A549 (cell line): Measurements from ENCODE around the gene HOXB5. TPM values are rescaled to one million over a fixed set of nuclear protein-coding genes. Genes with fewer than 3 reads are reported as not detected.
A peak's percentile ranks its signal among the peaks of the same experiment; 100 is the strongest.

Experiments
- ATAC-seq, 2 experiments: fragments of 200-7000 bp in 1 of 2; fragments of >200 bp in 1 of 2; cut with Nextera tagmentation in 1 of 2; cut with Tn5 transposase in 1 of 2; 3 replicates each; pipeline versions ENCODE4 v1.8.0 to v1.9.1; 2018 to 2020; ENCODE audit warnings: mild to moderate bottlenecking in 1 of 2, moderate library complexity in 1 of 2
- CTCF ChIA-PET: fragments of 300-600 bp; sonication (Branson Sonifier 250); formaldehyde crosslinking; extraction: SDS; loops from one replicate; lab custom pipeline; 2021; ENCODE audit warnings: antibody characterized with exemption, inconsistent platforms; lab: Yijun Ruan, JAX
- POLR2A ChIA-PET: fragments of 350-600 bp; formaldehyde crosslinking; extraction: SDS; loops from one replicate; lab custom pipeline; 2021; ENCODE audit warnings: antibody characterized with exemption, inconsistent platforms; lab: Yijun Ruan, JAX
- DNase-seq, 2 experiments: peaks; one replicate each; pipeline versions ENCODE4 v3.0.0 to v3.0.0-alpha.2; 2011 to 2016; ENCODE audit warnings: low read depth in 1 of 2, low spot score in 1 of 2
- FAIRE-seq: peaks from 2 replicates; lab custom pipeline; 2011; peaks lifted over from hg19 to GRCh38; lab: Jason Lieb, UNC
- H3K27ac ChIP-seq, 2 experiments: fragments of >200 bp; sonication (Bioruptor Twin); formaldehyde crosslinking; 3 replicates each; pipeline ENCODE4 v1.5.1; 2016 to 2017
- H3K4me1 ChIP-seq: fragments of >200 bp; sonication (Bioruptor Twin); formaldehyde crosslinking; 3 replicates; pipeline ENCODE4 v1.6.1; 2016
- H3K4me2 ChIP-seq: fragments of >200 bp; sonication (Bioruptor Twin); formaldehyde crosslinking; 3 replicates; pipeline ENCODE4 v1.6.1; 2016
- H3K4me3 ChIP-seq: fragments of >200 bp; sonication (Bioruptor Twin); formaldehyde crosslinking; 3 replicates; pipeline ENCODE4 v1.5.1; 2016
- H3K9me3 ChIP-seq: fragments of >200 bp; sonication (Bioruptor Twin); formaldehyde crosslinking; 3 replicates; pipeline ENCODE4 v1.6.1; 2016
- EHF ChIP-seq: fragments of 250-450 bp; sonication (Bioruptor Pico); IDR thresholded peaks from 2 replicates; pipeline ENCODE4 v1.5.0; 2020; ENCODE audit warnings: mild to moderate bottlenecking
- ELK1 ChIP-seq: fragments of 150-350 bp; IDR thresholded peaks from 2 replicates; pipeline ENCODE4 v1.6.1; 2014; ENCODE audit warnings: low read depth, mild to moderate bottlenecking, low read length
- HES2 ChIP-seq: fragments of >200 bp; sonication (Bioruptor Twin); formaldehyde crosslinking; IDR thresholded peaks from 2 replicates; pipeline ENCODE4 v1.6.1; 2016
- HOXB13 ChIP-seq: fragments of 250-450 bp; sonication (Bioruptor Pico); IDR thresholded peaks from 2 replicates; pipeline ENCODE4 v1.5.0; 2020; ENCODE audit warnings: low read depth, mild to moderate bottlenecking, moderate library complexity
- KDM5A ChIP-seq: fragments of 200-600 bp; sonication (generic); IDR thresholded peaks from 2 replicates; pipeline ENCODE4 v1.6.1; 2016; ENCODE audit warnings: antibody characterized with exemption, mild to moderate bottlenecking
- MAFK ChIP-seq: fragments of 450-650 bp; IDR thresholded peaks from 2 replicates; pipeline ENCODE4 v1.6.1; 2014; ENCODE audit not compliant: partially characterized antibody
- MAZ ChIP-seq: fragments of 150-350 bp; IDR thresholded peaks from 2 replicates; pipeline ENCODE4 v1.6.1; 2014; ENCODE audit warnings: antibody characterized with exemption, low read depth, low read length, borderline replicate concordance
- MYC ChIP-seq: IDR thresholded peaks from 2 replicates; pipeline ENCODE4 v1.6.1; 2012; ENCODE audit warnings: mild to moderate bottlenecking, inconsistent platforms, low read length, improper control_type of control experiment, borderline replicate concordance
- NFE2L2 ChIP-seq: fragments of 150-350 bp; conservative IDR thresholded peaks from 2 replicates; pipeline ENCODE4 v1.6.1; 2014; ENCODE audit warnings: low read length
- NPAS2 ChIP-seq: fragments of 250-450 bp; sonication (Bioruptor Pico); IDR thresholded peaks from 2 replicates; pipeline ENCODE4 v1.8.0; 2022; ENCODE audit warnings: mild to moderate bottlenecking, moderate library complexity, borderline replicate concordance
- RCOR1 ChIP-seq: fragments of 150-350 bp; IDR thresholded peaks from 2 replicates; pipeline ENCODE4 v1.6.1; 2014; ENCODE audit warnings: antibody characterized with exemption, low read length, low read depth
- RNF2 ChIP-seq: fragments of 200-600 bp; sonication (generic); IDR thresholded peaks from 2 replicates; pipeline ENCODE4 v1.6.1; 2016; ENCODE audit warnings: low read depth, mild to moderate bottlenecking, antibody characterized with exemption, moderate library complexity, borderline replicate concordance
- SMC3 ChIP-seq: fragments of >200 bp; sonication (Bioruptor Twin); formaldehyde crosslinking; IDR thresholded peaks from 3 replicates; pipeline ENCODE4 v1.6.1; 2018; ENCODE audit warnings: inconsistent platforms
- SREBF2 ChIP-seq: fragments of 450-650 bp; IDR thresholded peaks from 2 replicates; pipeline ENCODE4 v1.6.1; 2014; ENCODE audit warnings: mild to moderate bottlenecking, moderate library complexity
- ZC3H11A ChIP-seq: fragments of 450-650 bp; IDR thresholded peaks from 2 replicates; pipeline ENCODE4 v1.6.1; 2014; ENCODE audit warnings: antibody characterized with exemption, mild to moderate bottlenecking
- WGBS: methylation state at CpG from one replicate; pipeline ENCODE4 v1.1.6; 2017; ENCODE audit errors: missing lambda C conversion rate; 5-methylcytosine and 5-hydroxymethylcytosine counted together
- polyA plus RNA-seq, 4 experiments: library from polyadenylated mRNA; depleted of rRNA in 3 of 4; stranded (reverse); fragments of >200 nt; fragmentation: RNase III in 1 of 4; extraction: RNeasy Plus Mini Kit Qiagen cat#74134 plus additional on column Dnase treatment in 1 of 4; gene quantifications; 2 replicates in 3 of 4; 3 replicates in 1 of 4; pipeline ENCODE4 v1.2.3, GENCODE V29; 2011 to 2017
- TF ChIP-seq, protein P1 (sequence below): fragments of 250-450 bp; sonication (Bioruptor Pico); IDR thresholded peaks from 2 replicates; pipeline ENCODE4 v1.5.0; 2021; ENCODE audit warnings: mild to moderate bottlenecking, moderate library complexity, borderline replicate concordance
- TF ChIP-seq, protein P2 (sequence below): fragments of >200 bp; sonication (Bioruptor Twin); formaldehyde crosslinking; IDR thresholded peaks from 3 replicates; pipeline ENCODE4 v1.6.1; 2016
- TF ChIP-seq, protein P3 (sequence below): fragments of 450-650 bp; IDR thresholded peaks from 2 replicates; pipeline ENCODE4 v1.6.1; 2014; ENCODE audit warnings: antibody characterized with exemption

HOXB5 gene
- polyA plus RNA-seq, 2 of the 4 experiments (the other 2 are of a cell fraction): 2.5 to 3.0 TPM

GRCh38 chr17:48577946-48578615 lies 15.5 kb downstream of the HOXB5 start, which contains the start of gene HOXB4:
HOXB4 (minus strand) TSS chr17:48578350; CDS start chr17:48578319, 31 bp downstream.
- peaks cover 16% of the 10 kb centered on the region for H3K4me1 ChIP-seq
- DNase-seq: no peak
- TF ChIP-seq ZC3H11A: no peak
- TF ChIP-seq, all 56 proteins: peak for 0
- H3K4me3 ChIP-seq: no peak within 1 kb of the TSS
- peak within 1 kb of the TSS in 1 of 2 experiments; percentile 31; a peak in 2 of 6 replicates for H3K27ac ChIP-seq
- FAIRE-seq: no peak
- peak within 1 kb of the TSS; percentile 36 for H3K4me2 ChIP-seq
- no peaks in the 10 kb centered on the region for H3K9me3 ChIP-seq
- ATAC-seq: no peak
- WGBS: 95% methylated on average over 43 of the region's 58 CpGs
- ChIA-PET CTCF (interaction anchor here (1.0 kb wide), 1 partner anchor 225 kb away, joined by 3 read pairs; no protein-coding TSS in a partner anchor), POLR2A (no interaction called here)

DNA sequence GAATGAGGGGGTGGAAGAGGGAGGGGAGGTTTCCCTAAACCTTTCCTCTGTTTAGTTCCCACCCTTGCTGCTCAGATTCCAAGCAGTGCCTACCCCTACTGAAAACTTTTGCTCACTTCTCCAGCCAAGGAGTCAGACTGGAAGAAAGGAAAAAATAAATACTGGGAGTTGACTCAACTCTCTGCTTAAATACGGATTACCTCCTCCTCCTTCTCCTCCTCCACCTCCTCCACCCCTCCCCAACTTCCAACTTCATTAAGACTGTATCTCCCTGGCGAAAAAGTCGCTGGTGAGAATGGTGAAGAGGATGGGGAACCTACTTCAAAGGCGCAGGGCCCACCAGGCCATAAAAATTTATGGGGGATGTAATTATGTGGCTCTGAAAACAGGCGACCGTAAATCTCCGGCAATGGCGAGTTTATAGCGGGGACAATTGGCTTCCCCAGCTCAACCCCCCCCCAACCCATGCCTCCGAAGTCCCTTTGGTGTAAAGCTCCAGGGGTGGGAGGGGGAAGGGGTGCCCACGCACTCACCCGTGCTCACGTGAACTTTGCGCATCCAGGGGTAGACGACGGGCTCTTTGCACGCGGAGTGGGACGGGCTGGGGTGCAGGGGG lies 16.1 kb downstream of the HOXB5 start:
- DNase-seq (no peak), FAIRE-seq (no peak), ATAC-seq (no peak)
- H3K27ac ChIP-seq: peak overlapping the region in 1 of 2 experiments; percentile 31; a peak in 2 of 6 replicates
- ChIA-PET POLR2A (no interaction called here), CTCF (no interaction called here)
- 90% methylated on average over 19 of the region's 19 CpGs for WGBS
- no peaks in the 10 kb centered on the region for H3K9me3 ChIP-seq
- H3K4me3 ChIP-seq: no peak overlapping the region
- no peak for TF ChIP-seq EHF
- peak overlapping the region; percentile 36 for H3K4me2 ChIP-seq
- H3K4me1 ChIP-seq: peaks cover 16% of the 10 kb centered on the region

DNA sequence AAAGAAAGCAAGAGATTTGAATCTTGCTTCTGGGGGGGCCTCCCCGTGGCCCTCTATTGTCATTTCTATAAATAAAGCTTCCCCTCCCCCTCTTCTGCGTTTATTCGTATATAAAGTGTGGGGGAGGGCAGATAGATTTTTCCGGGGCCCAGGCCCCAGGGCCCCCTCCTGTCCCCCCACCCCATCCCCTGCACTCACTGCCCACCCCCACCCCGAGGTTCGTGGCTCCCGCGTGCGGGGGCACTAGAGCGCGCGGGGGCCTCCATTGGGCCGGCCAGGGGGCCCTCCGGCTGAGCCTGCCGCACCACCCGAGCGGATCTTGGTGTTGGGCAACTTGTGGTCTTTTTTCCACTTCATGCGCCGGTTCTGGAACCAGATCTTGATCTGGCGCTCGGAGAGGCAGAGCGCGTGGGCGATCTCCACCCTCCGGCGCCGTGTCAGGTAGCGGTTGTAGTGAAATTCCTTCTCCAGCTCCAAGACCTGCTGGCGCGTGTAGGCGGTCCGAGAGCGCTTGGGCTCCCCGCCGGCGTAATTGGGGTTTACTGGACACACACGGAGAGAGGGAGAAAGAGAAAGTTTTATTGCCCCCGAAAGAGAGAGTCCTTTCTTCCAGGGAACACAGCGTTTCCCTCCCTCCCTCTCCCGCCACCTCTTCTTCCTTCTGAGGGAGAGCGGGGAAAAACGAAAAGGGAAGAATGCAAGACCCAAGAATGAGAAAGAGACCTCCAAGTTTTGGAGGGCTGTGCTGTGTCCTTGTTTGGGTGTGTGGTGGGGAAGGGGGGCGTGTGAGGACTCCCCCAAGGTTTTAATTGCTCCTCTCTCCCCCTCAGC lies 16.9 kb downstream of the HOXB5 start:
- Histone ChIP-seq H3K4me3 (peak overlapping the region; percentile 2; the same call in 1 of the 3 replicates), H3K27ac (peak overlapping the region in 1 of 2 experiments; percentile 40; a peak in 2 of 6 replicates), H3K9me3 (no peaks in the 10 kb centered on the region), H3K4me1 (peaks cover 16% of the 10 kb centered on the region), H3K4me2 (peak overlapping the region; percentile 36)
- ATAC-seq: peak in 1 of 2 experiments; percentile 28; a peak in 2 of 6 replicates
- WGBS: 77% methylated on average over 36 of the region's 43 CpGs
- ChIA-PET POLR2A (no interaction called here), CTCF (interaction anchor here (1.0 to 1.3 kb wide), 4 partner anchors 9 to 241 kb away, joined by 3 to 4 read pairs (median 3); no protein-coding TSS in a partner anchor)
- DNase-seq: no peak
- no peak for FAIRE-seq
- TF ChIP-seq NPAS2 (CRISPR knock-in tag): no peak
- no peak for TF ChIP-seq HES2
- TF ChIP-seq EHF: no peak
- TF ChIP-seq RNF2: no peak

DNA sequence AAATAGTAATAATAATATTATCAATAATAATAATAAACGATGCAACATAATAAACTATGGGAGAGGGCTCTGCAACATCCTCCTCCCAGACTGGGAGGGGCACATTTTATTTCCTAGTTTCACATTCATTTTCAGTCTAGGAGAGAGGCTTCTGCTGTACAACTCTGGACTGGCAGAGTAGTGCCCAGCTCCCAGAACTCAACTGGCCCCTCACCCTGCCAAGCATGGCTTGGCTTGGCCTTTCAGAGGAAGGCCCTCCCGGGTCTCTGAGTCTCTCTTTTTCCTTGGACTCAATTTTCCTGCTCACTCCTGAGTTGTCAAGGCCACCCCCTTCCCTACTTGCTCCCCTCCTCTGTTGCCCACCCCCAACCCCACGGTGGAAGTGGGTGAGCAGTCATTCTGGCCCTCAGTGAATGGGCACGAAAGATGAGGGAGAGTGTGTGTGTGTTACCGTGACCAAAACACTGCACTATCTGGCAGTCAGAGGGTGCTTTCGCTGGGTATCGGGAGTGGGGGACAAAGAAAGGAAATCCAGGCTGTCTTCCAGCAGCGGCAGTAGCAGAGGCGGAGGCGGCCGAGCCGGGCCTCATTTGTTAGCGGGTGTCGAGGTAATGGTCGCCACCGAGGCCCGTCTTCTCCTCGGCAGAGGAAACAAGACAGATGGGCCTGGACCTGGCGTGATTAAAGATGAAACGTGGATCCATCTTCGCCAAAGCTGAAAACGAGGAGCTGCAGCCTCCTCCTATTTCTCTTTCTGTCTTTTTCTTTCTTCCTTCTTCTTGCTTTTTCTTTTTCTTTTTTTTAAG lies 17.7 kb downstream of the HOXB5 start:
- Histone ChIP-seq H3K4me3 (no peak overlapping the region), H3K27ac (no peak overlapping the region), H3K9me3 (no peaks in the 10 kb centered on the region), H3K4me1 (peaks cover 16% of the 10 kb centered on the region), H3K4me2 (no peak overlapping the region; the same call in 2 of the 3 replicates)
- 92% methylated on average over 22 of the region's 22 CpGs for WGBS
- DNase-seq: no peak
- ATAC-seq: no peak
- CTCF ChIA-PET: interaction anchor here (1.0 to 1.3 kb wide), 4 partner anchors 9 to 240 kb away, joined by 3 to 4 read pairs (median 3); no protein-coding TSS in a partner anchor
- no peak for FAIRE-seq
- POLR2A ChIA-PET: no interaction called here
- TF ChIP-seq, protein P1, sequence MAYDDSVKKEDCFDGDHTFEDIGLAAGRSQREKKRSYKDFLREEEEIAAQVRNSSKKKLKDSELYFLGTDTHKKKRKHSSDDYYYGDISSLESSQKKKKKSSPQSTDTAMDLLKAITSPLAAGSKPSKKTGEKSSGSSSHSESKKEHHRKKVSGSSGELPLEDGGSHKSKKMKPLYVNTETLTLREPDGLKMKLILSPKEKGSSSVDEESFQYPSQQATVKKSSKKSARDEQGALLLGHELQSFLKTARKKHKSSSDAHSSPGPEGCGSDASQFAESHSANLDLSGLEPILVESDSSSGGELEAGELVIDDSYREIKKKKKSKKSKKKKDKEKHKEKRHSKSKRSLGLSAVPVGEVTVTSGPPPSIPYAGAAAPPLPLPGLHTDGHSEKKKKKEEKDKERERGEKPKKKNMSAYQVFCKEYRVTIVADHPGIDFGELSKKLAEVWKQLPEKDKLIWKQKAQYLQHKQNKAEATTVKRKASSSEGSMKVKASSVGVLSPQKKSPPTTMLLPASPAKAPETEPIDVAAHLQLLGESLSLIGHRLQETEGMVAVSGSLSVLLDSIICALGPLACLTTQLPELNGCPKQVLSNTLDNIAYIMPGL (CRISPR knock-in tag): no peak
- TF ChIP-seq HOXB13 (CRISPR knock-in tag) (no peak), RCOR1 (no peak), MAFK (no peak), MAZ (no peak), SREBF2 (no peak), NFE2L2 (no peak), SMC3 (no peak), ELK1 (no peak), MYC (no peak), KDM5A (no peak)
- TF ChIP-seq, protein P2, sequence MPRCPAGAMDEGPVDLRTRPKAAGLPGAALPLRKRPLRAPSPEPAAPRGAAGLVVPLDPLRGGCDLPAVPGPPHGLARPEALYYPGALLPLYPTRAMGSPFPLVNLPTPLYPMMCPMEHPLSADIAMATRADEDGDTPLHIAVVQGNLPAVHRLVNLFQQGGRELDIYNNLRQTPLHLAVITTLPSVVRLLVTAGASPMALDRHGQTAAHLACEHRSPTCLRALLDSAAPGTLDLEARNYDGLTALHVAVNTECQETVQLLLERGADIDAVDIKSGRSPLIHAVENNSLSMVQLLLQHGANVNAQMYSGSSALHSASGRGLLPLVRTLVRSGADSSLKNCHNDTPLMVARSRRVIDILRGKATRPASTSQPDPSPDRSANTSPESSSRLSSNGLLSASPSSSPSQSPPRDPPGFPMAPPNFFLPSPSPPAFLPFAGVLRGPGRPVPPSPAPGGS: no peak
- TF ChIP-seq, protein P3, sequence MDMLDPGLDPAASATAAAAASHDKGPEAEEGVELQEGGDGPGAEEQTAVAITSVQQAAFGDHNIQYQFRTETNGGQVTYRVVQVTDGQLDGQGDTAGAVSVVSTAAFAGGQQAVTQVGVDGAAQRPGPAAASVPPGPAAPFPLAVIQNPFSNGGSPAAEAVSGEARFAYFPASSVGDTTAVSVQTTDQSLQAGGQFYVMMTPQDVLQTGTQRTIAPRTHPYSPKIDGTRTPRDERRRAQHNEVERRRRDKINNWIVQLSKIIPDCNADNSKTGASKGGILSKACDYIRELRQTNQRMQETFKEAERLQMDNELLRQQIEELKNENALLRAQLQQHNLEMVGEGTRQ: no peak
